SK-N-SH (cell line): ENCODE results near the gene CD63. TPM values are rescaled to one million over a fixed set of nuclear protein-coding genes. Genes with fewer than 3 reads are reported as not detected.

ENCODE experiments used
- CTCF ChIA-PET: fragments of 300-600, 350-600 bp; formaldehyde crosslinking; extraction: SDS; loops from one replicate; lab custom pipeline; 2021; lab: Yijun Ruan, JAX
- POLR2A ChIA-PET: fragments of 350-600 bp; sonication (Branson Sonifier 250); formaldehyde crosslinking; extraction: SDS; loops from one replicate; lab custom pipeline; 2020; ENCODE audit warnings: antibody characterized with exemption, inconsistent platforms; lab: Yijun Ruan, JAX
- DNase-seq: peaks from one replicate; pipeline ENCODE4 v3.0.0; 2012
- H2AFZ ChIP-seq: fragments of 200-600 bp; sonication (generic); 2 replicates; pipeline ENCODE4 v1.8.1; 2016; ENCODE audit warnings: antibody characterized with exemption, mild to moderate bottlenecking, low read depth
- H3F3A ChIP-seq: fragments of 200-600 bp; sonication (generic); replicated peaks from 2 replicates; pipeline ENCODE3; 2016; ENCODE audit warnings: antibody characterized with exemption, mild to moderate bottlenecking; ENCODE audit not compliant: insufficient read depth
- H3K27ac ChIP-seq, 2 experiments: fragments of 200-500 bp in 1 of 2; fragments of 200-600 bp in 1 of 2; sonication (Bioruptor generic) in 1 of 2; sonication (generic), shearing (Covaris generic) in 1 of 2; 2 replicates each; pipeline versions ENCODE4 v1.5.1 to v1.6.1; 2014 to 2016; ENCODE audit warnings: low read depth in 2 of 2, inconsistent platforms in 1 of 2, low read length in 1 of 2, mild to moderate bottlenecking in 1 of 2, mixed read lengths in 1 of 2
- H3K27me3 ChIP-seq: fragments of 200-600 bp; sonication (generic), shearing (Covaris generic); 2 replicates; pipeline ENCODE4 v1.6.1; 2016; ENCODE audit warnings: mixed run types; ENCODE audit not compliant: insufficient read depth
- H3K36me3 ChIP-seq, 2 experiments: fragments of 200-500 bp in 1 of 2; fragments of 200-600 bp in 1 of 2; sonication (Bioruptor generic) in 1 of 2; sonication (generic) in 1 of 2; replicated peaks in 1 of 2; 2 replicates each; pipeline versions ENCODE3 to v1.5.1; 2014 to 2016; ENCODE audit warnings: low read length in 1 of 2, mild to moderate bottlenecking in 1 of 2; ENCODE audit not compliant: insufficient read depth in 2 of 2, control insufficient read depth in 1 of 2
- H3K4me1 ChIP-seq, 2 experiments: fragments of 200-500 bp in 1 of 2; fragments of 200-600 bp in 1 of 2; sonication (Bioruptor generic) in 1 of 2; sonication (generic), shearing (Covaris generic) in 1 of 2; 2 replicates each; pipeline versions ENCODE4 v1.5.1 to v1.6.1; 2014 to 2016; ENCODE audit warnings: low read depth in 1 of 2, low read length in 1 of 2, mixed run types in 1 of 2; ENCODE audit not compliant: insufficient read depth in 2 of 2, control insufficient read depth in 1 of 2
- H3K4me2 ChIP-seq: fragments of 200-600 bp; sonication (generic), shearing (Covaris generic); 2 replicates; pipeline ENCODE4 v1.6.1; 2017; ENCODE audit warnings: mixed run types
- H3K4me3 ChIP-seq, 2 experiments: fragments of 200-500 bp in 1 of 2; fragments of 200-600 bp in 1 of 2; sonication (Bioruptor generic) in 1 of 2; sonication (generic), shearing (Covaris generic) in 1 of 2; 2 replicates each; pipeline versions ENCODE4 v1.5.1 to v1.8.1; 2014 to 2016; ENCODE audit warnings: low read depth in 2 of 2, inconsistent platforms in 1 of 2, low read length in 1 of 2, mild to moderate bottlenecking in 1 of 2, mixed read lengths in 1 of 2, moderate library complexity in 1 of 2
- H3K79me2 ChIP-seq: fragments of 200-600 bp; sonication (generic); 2 replicates; pipeline ENCODE4 v1.8.1; 2017; ENCODE audit warnings: mild to moderate bottlenecking; ENCODE audit not compliant: insufficient read depth
- H3K9ac ChIP-seq: fragments of 200-600 bp; sonication (generic); 2 replicates; pipeline ENCODE4 v1.6.1; 2017; ENCODE audit warnings: mixed run types
- H3K9me2 ChIP-seq: fragments of 200-600 bp; sonication (generic); 2 replicates; pipeline ENCODE4 v1.6.1; 2017; ENCODE audit warnings: mixed run types
- H3K9me3 ChIP-seq: fragments of 200-600 bp; sonication (generic); 2 replicates; pipeline ENCODE4 v1.6.1; 2017; ENCODE audit warnings: mixed run types, mild to moderate bottlenecking, moderate library complexity
- H4K20me1 ChIP-seq: fragments of 200-600 bp; sonication (generic); 2 replicates; pipeline ENCODE4 v1.6.1; 2017; ENCODE audit warnings: mild to moderate bottlenecking, mixed run types; ENCODE audit not compliant: insufficient read depth
- CHD2 ChIP-seq: fragments of 150-350 bp; IDR thresholded peaks from 2 replicates; pipeline ENCODE4 v1.6.1; 2018; ENCODE audit warnings: low read length; ENCODE audit not compliant: partially characterized antibody
- ELF1 ChIP-seq: IDR thresholded peaks from 2 replicates; pipeline ENCODE4 v1.4.0; 2012
- EP300 ChIP-seq, 2 experiments: IDR thresholded peaks; 2 replicates each; pipeline versions ENCODE4 v1.4.0 to v1.6.1; 2012; ENCODE audit warnings: borderline replicate concordance in 1 of 2, low read depth in 1 of 2, low read length in 1 of 2
- EZH2phosphoT487 ChIP-seq: fragments of 200-600 bp; sonication (generic); IDR thresholded peaks from 2 replicates; pipeline ENCODE4 v1.6.1; 2017; ENCODE audit warnings: low read depth, mixed run types, mild to moderate bottlenecking, antibody characterized with exemption, moderate library complexity, borderline replicate concordance
- FOXJ3 ChIP-seq: sonication (generic); formaldehyde crosslinking; IDR thresholded peaks from 2 replicates; pipeline ENCODE4 v1.5.1; 2020; ENCODE audit warnings: mild to moderate bottlenecking, missing genetic modification reagents
- FOXM1 ChIP-seq: IDR thresholded peaks from 2 replicates; pipeline ENCODE4 v1.4.0; 2012; ENCODE audit warnings: low read depth, mild to moderate bottlenecking
- MEF2A ChIP-seq: IDR thresholded peaks from 2 replicates; pipeline ENCODE4 v1.4.0; 2012; ENCODE audit warnings: low read depth, borderline replicate concordance
- RAD21 ChIP-seq: IDR thresholded peaks from 2 replicates; pipeline ENCODE4 v1.6.1; 2012; ENCODE audit warnings: mild to moderate bottlenecking, low read length
- RCOR1 ChIP-seq: fragments of 150-350 bp; IDR thresholded peaks from 2 replicates; pipeline ENCODE4 v1.6.1; 2017; ENCODE audit warnings: antibody characterized with exemption, low read length
- TAF1 ChIP-seq: IDR thresholded peaks from 2 replicates; pipeline ENCODE4 v1.6.1; 2012; ENCODE audit warnings: low read depth, mild to moderate bottlenecking, low read length, moderate library complexity, borderline replicate concordance
- TEAD4 ChIP-seq: IDR thresholded peaks from 2 replicates; pipeline ENCODE4 v1.4.0; 2012; ENCODE audit warnings: mild to moderate bottlenecking, borderline replicate concordance; ENCODE audit not compliant: insufficient read depth
- WGBS: methylation state at CpG from one replicate; pipeline ENCODE4 v1.1.6; 2017; ENCODE audit warnings: low lambda C conversion rate; 5-methylcytosine and 5-hydroxymethylcytosine counted together
- polyA plus RNA-seq, 3 experiments: library from polyadenylated mRNA; depleted of rRNA; stranded (reverse); fragments of >200 nt; gene quantifications; 2 replicates each; pipeline ENCODE4 v1.2.3, GENCODE V29; 2012
- TF ChIP-seq, protein P1 (sequence below): IDR thresholded peaks from 2 replicates; pipeline ENCODE4 v1.4.0; 2012; ENCODE audit warnings: low read depth
- TF ChIP-seq, protein P2 (sequence below): fragments of 150-350 bp; IDR thresholded peaks from 2 replicates; pipeline ENCODE4 v1.6.1; 2016; ENCODE audit warnings: mild to moderate bottlenecking, low read depth, low read length
- TF ChIP-seq, protein P3 (sequence below): IDR thresholded peaks from 2 replicates; pipeline ENCODE4 v1.6.1; 2012; ENCODE audit warnings: mild to moderate bottlenecking, low read depth, low read length, moderate library complexity
- TF ChIP-seq, protein P4 (sequence below): fragments of 150-350 bp; IDR thresholded peaks from 2 replicates; pipeline ENCODE4 v1.6.1; 2017; ENCODE audit warnings: antibody characterized with exemption, low read length, low read depth, borderline replicate concordance
- TF ChIP-seq, protein P5 (sequence below): IDR thresholded peaks from 2 replicates; pipeline ENCODE4 v1.4.0; 2012; ENCODE audit warnings: low read depth, borderline replicate concordance

Gene CD63
- polyA plus RNA-seq, 1 of the 3 experiments (the other 2 are of a cell fraction), result 1,465 TPM

DNA sequence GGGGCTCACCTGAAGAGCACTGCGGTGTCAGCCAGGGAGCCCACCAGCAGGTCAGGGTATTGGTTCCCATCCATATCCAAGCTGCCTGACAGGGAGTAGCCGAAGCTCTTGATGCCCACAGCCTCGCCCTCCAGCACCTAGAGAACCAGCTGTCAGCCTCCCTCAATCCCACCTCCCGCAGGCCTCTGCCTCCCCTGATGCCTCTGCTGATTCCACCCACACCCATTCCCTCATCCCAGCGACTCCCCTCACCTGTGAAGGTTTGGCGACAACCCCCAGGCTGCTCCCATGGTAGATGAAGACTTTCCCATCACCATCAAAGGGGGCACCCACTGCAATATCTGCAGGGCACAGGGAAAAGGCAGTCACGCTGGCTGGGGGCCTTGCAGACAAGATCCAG, 31.1 kb downstream of the CD63 start:
- no peaks in the 10 kb centered on the region for H3K9me3 ChIP-seq
- WGBS, result 57% methylated on average over 7 of the region's 7 CpGs
- H3K79me2 ChIP-seq, result no peaks in the 10 kb centered on the region
- H3K9ac ChIP-seq, result no peak overlapping the region
- ChIA-PET CTCF (interaction anchor here (2.1 kb wide), 1 partner anchor 42 kb away, joined by 12 read pairs; no protein-coding TSS in a partner anchor), POLR2A (no interaction called here)
- no peaks in the 10 kb centered on the region for H4K20me1 ChIP-seq
- no peak for DNase-seq
- H3K9me2 ChIP-seq, result no peaks in the 10 kb centered on the region
- H3K4me3 ChIP-seq, result no peak overlapping the region
- H3K4me1 ChIP-seq, result peaks cover 0 to 3% of the 10 kb centered on the region in 2 experiments; a peak in 1 of 4 replicates
- TF ChIP-seq RCOR1 (no peak), TAF1 (no peak), RAD21 (no peak), CHD2 (no peak), FOXJ3 (CRISPR knock-in tag) (no peak), TEAD4 (no peak), MEF2A (no peak), ELF1 (no peak), EZH2phosphoT487 (no peak), EP300 (IDR thresholded peaks at IDR 0.05; ENCODE audit: borderline replicate concordance in 1 of 2, low read depth in 1 of 2, low read length in 1 of 2) (no peak), FOXM1 (no peak)
- TF ChIP-seq, protein P1, sequence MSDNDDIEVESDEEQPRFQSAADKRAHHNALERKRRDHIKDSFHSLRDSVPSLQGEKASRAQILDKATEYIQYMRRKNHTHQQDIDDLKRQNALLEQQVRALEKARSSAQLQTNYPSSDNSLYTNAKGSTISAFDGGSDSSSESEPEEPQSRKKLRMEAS, result no peak
- TF ChIP-seq, protein P2, sequence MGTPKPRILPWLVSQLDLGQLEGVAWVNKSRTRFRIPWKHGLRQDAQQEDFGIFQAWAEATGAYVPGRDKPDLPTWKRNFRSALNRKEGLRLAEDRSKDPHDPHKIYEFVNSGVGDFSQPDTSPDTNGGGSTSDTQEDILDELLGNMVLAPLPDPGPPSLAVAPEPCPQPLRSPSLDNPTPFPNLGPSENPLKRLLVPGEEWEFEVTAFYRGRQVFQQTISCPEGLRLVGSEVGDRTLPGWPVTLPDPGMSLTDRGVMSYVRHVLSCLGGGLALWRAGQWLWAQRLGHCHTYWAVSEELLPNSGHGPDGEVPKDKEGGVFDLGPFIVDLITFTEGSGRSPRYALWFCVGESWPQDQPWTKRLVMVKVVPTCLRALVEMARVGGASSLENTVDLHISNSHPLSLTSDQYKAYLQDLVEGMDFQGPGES, result no peak
- TF ChIP-seq, protein P3, sequence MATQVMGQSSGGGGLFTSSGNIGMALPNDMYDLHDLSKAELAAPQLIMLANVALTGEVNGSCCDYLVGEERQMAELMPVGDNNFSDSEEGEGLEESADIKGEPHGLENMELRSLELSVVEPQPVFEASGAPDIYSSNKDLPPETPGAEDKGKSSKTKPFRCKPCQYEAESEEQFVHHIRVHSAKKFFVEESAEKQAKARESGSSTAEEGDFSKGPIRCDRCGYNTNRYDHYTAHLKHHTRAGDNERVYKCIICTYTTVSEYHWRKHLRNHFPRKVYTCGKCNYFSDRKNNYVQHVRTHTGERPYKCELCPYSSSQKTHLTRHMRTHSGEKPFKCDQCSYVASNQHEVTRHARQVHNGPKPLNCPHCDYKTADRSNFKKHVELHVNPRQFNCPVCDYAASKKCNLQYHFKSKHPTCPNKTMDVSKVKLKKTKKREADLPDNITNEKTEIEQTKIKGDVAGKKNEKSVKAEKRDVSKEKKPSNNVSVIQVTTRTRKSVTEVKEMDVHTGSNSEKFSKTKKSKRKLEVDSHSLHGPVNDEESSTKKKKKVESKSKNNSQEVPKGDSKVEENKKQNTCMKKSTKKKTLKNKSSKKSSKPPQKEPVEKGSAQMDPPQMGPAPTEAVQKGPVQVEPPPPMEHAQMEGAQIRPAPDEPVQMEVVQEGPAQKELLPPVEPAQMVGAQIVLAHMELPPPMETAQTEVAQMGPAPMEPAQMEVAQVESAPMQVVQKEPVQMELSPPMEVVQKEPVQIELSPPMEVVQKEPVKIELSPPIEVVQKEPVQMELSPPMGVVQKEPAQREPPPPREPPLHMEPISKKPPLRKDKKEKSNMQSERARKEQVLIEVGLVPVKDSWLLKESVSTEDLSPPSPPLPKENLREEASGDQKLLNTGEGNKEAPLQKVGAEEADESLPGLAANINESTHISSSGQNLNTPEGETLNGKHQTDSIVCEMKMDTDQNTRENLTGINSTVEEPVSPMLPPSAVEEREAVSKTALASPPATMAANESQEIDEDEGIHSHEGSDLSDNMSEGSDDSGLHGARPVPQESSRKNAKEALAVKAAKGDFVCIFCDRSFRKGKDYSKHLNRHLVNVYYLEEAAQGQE, result no peak
- TF ChIP-seq, protein P4, sequence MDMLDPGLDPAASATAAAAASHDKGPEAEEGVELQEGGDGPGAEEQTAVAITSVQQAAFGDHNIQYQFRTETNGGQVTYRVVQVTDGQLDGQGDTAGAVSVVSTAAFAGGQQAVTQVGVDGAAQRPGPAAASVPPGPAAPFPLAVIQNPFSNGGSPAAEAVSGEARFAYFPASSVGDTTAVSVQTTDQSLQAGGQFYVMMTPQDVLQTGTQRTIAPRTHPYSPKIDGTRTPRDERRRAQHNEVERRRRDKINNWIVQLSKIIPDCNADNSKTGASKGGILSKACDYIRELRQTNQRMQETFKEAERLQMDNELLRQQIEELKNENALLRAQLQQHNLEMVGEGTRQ, result no peak
- TF ChIP-seq, protein P5, sequence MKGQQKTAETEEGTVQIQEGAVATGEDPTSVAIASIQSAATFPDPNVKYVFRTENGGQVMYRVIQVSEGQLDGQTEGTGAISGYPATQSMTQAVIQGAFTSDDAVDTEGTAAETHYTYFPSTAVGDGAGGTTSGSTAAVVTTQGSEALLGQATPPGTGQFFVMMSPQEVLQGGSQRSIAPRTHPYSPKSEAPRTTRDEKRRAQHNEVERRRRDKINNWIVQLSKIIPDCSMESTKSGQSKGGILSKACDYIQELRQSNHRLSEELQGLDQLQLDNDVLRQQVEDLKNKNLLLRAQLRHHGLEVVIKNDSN, result no peak
- H3K4me2 ChIP-seq, result no peak overlapping the region
- H3K36me3 ChIP-seq, result no peaks in the 10 kb centered on the region
- H3K27ac ChIP-seq, result no peak overlapping the region
- no peaks in the 10 kb centered on the region for H3F3A ChIP-seq
- no peaks in the 10 kb centered on the region for H3K27me3 ChIP-seq
- no peak overlapping the region for H2AFZ ChIP-seq
